GM10847 (cell line): ENCODE measurements around the gene HTR3E.
A peak's percentile ranks its signal among the peaks of the same experiment; 100 is the strongest.

Experiments
- POLR2A ChIP-seq: IDR thresholded peaks from 2 replicates; pipeline ENCODE4 v1.6.1; 2011; ENCODE audit not compliant: insufficient read length; ENCODE audit errors: extremely low read depth

Gene HTR3E

DNA sequence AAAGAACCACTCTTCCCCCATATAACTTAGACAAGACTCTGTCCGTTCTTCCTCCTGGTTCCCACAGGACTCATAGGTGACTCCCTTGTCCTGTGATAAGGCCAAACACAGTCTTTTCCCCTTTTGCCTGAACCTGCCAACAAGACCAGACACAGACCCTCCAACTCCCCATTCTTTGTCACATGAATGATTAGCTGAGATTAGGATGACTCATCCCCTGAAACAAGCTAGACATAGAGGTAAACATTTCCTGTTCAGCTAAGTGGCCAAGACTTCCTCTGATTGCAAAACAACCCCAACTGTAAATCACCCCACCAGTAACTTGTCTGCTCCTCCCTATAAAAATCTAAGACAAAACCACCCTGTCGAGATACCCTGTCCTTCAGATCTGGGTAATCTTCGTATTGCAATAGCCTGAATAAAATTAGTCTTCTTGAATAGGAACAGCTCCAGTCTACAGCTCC is 11.4 kb upstream of the HTR3E start:
- no peak for TF ChIP-seq POLR2A

DNA sequence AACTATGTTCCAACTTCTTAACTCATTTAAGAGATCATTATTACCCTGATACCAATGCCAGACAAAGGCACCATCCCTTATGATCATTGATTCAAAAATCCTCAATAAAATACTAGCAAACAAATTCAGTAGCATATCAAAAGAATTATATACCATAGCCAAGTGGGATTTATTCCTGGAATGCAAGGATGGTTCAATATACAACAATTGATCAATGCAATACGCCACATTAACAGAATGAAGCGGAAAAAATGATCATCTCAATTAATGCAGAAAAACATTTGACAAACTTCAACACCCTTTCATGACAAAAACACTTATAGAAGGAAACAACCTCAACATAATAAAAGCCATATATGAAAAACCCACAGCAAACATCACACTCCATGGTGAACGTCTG is 4.7 kb upstream of the HTR3E start:
- no peak for TF ChIP-seq POLR2A

DNA sequence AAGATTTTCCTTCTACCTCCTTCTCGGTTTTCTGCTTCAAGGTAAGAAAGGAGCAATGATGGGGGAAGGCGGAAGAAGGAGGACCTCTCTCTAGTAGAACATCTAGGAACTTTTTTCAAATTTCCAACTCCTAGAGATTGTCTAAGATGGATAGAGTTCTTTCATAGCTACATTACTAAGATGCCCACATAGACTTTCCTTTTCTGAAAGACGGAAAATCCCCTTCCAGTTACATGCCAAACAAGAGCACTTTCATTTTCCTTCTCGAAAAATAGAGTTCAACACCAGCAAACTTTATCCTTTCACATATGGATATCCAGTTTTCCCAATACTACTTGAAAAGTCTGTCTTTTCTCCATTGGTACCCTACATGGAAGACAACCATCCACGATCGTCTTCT is 692 bp downstream of the HTR3E start:
- TF ChIP-seq POLR2A = no peak

DNA sequence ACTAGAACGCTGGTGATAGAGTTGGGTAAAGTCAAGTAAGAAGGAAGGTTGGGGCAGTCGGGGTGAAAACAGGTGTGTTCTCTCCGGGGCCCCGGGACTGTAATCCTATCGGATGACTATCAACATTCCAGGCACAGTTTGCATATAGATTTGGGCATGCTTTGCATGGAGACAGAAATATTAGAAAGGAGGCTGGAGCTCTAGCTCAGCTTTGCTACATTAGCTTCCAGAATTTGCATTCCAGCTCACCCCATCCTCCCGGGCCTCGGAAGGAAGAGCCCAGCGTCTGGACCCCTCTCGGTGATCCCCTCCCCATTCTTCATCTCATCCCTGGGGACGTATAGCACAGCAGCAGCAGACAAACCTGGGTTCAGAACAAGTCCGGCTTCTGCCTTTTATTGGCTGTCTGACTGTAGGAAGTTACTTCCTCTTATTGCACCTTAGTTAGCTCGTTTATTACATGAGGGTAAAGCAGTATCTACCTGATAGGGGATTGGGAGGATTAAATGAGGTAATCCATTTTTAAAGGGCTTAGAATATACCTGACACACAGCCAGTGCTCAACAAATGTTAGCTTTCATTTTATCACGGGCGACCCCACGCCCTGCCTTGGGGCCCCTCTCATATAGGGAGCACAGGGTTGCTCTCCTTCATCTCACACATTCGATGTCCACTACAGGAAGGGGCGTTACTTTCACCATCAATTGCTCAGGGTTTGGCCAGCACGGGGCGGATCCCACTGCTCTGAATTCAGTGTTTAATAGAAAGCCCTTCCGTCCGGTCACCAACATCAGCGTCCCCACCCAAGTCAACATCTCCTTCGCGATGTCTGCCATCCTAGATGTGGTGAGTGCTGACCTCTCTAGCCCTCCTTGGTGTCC is 3.2 kb downstream of the HTR3E start:
- no peak for TF ChIP-seq POLR2A

- no peak for TF ChIP-seq POLR2A
Measured at GRCh38 chr3:184110316-184110725, 13.5 kb downstream of the HTR3E start.

GRCh38 chr3:184116017-184116416 is 19.2 kb downstream of the HTR3E start:
- TF ChIP-seq POLR2A = no peak

DNA sequence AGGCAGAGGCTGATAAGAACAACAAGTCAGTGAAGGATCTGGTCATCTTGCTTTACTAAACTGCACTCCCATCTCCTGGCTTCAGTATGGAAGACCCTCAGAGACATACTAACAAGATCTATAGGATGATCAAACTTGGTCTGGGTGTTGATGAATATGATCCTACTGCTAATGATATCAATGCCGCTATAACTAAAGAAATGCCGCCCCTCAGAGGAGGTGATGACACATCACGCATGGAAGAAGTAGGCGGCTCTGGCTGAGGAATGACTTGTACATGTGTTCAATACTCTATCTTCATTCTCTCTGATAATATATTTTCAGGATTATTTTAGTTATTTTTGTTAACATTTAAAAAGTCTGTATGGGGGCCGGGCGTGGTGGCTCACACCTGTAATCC is 20.8 kb downstream of the HTR3E start:
- TF ChIP-seq POLR2A = no peak

GRCh38 chr3:184126006-184126405 is 29.1 kb downstream of the HTR3E start:
- no peak for TF ChIP-seq POLR2A

GRCh38 chr3:184129012-184129411 is 32.1 kb downstream of the HTR3E start:
- TF ChIP-seq POLR2A = no peak

- TF ChIP-seq POLR2A = no peak
Measured at GRCh38 chr3:184132945-184133344, 36.1 kb downstream of the HTR3E start.

GRCh38 chr3:184133840-184134745 is 37.2 kb downstream of the HTR3E start:
- no peak for TF ChIP-seq POLR2A

- no peak for TF ChIP-seq POLR2A
Measured at GRCh38 chr3:184134746-184135148, 37.9 kb downstream of the HTR3E start.

GRCh38 chr3:184135149-184135910 is 38.5 kb downstream of the HTR3E start, which contains the start of gene EIF2B5:
Gene EIF2B5, plus strand, starts transcription at chr3:184135358. Its CDS starts 28 bp downstream, at chr3:184135386.
- peak; percentile 75 for TF ChIP-seq POLR2A

GRCh38 chr3:184135911-184136260 is 39.0 kb downstream of the HTR3E start:
- no peak for TF ChIP-seq POLR2A

- no peak for TF ChIP-seq POLR2A
Measured at GRCh38 chr3:184140436-184140835, 43.6 kb downstream of the HTR3E start.
